K562 (cell line): ENCODE results near the gene ABCD3. TPM values are rescaled to one million over a fixed set of nuclear protein-coding genes. Genes with fewer than 3 reads are reported as not detected.

Experiments
- ATAC-seq: fragments of 200-7000 bp; cut with Tn5 transposase; 3 replicates; pipeline ENCODE4 v1.9.1; 2020; ENCODE audit warnings: moderate library complexity
- BruUV-seq: library from RNA; stranded (reverse); fragments of 400-500 nt; replicated peaks from 2 replicates; lab custom pipeline; 2021; lab: Mats Ljungman, UMichigan
- CTCF ChIA-PET: fragments of 300-600 bp; formaldehyde crosslinking; extraction: SDS; loops from one replicate; lab custom pipeline; 2021; ENCODE audit warnings: low intra/inter-chr PET ratio; lab: Yijun Ruan, JAX
- POLR2A ChIA-PET: fragments of 300-600, 350-650 bp; sonication (Branson Sonifier 250); formaldehyde crosslinking; extraction: SDS; loops from one replicate; lab custom pipeline; 2021; ENCODE audit warnings: antibody characterized with exemption, inconsistent platforms; lab: Yijun Ruan, JAX
- DNase-seq, 4 experiments: peaks; one replicate each; pipeline versions ENCODE4 v3.0.0 to v3.0.0-alpha.2; 2011 to 2018; ENCODE audit warnings: low spot score in 3 of 4, mixed read lengths in 3 of 4; ENCODE audit errors: extremely low read depth in 1 of 4
- FAIRE-seq: peaks from 2 replicates; lab custom pipeline; 2011; peaks lifted over from hg19 to GRCh38; lab: Jason Lieb, UNC
- H2AFZ ChIP-seq: 2 replicates; pipeline ENCODE4 v1.6.0; 2011; ENCODE audit warnings: low read depth, low read length, control low read depth, inconsistent platforms
- H3K27ac ChIP-seq: fragments of 200-600 bp; 3 replicates; pipeline ENCODE4 v1.8.0; 2011; ENCODE audit warnings: low read depth, mild to moderate bottlenecking, control low read depth, inconsistent platforms, low read length, moderate library complexity, mixed read lengths; ENCODE audit errors: extremely low read depth
- H3K27me3 ChIP-seq, 2 experiments: fragments of 300-600 bp in 1 of 2; 2 replicates in 1 of 2; 3 replicates in 1 of 2; pipeline versions ENCODE4 v1.6.0 to v1.8.0; 2011; ENCODE audit warnings: inconsistent platforms in 2 of 2, low read length in 2 of 2, mild to moderate bottlenecking in 1 of 2, mixed read lengths in 1 of 2, moderate library complexity in 1 of 2; ENCODE audit not compliant: control insufficient read depth in 2 of 2, insufficient read depth in 2 of 2
- H3K36me3 ChIP-seq: fragments of 300-600 bp; 3 replicates; pipeline ENCODE4 v1.8.0; 2011; ENCODE audit warnings: mild to moderate bottlenecking, low read length, inconsistent platforms; ENCODE audit not compliant: control insufficient read depth, insufficient read depth
- H3K4me1 ChIP-seq, 2 experiments: fragments of 200-600 bp in 1 of 2; replicated peaks in 1 of 2; 2 replicates in 1 of 2; 3 replicates in 1 of 2; pipeline versions ENCODE4 v1.5.1 to v1.8.0; 2011; ENCODE audit warnings: inconsistent platforms in 2 of 2, low read length in 2 of 2, mild to moderate bottlenecking in 1 of 2, mixed read lengths in 1 of 2, moderate library complexity in 1 of 2; ENCODE audit not compliant: control insufficient read depth in 2 of 2, insufficient read depth in 2 of 2
- H3K4me2 ChIP-seq: 2 replicates; pipeline ENCODE4 v1.6.1; 2011; ENCODE audit warnings: low read length, control low read depth, inconsistent platforms, mixed read lengths; ENCODE audit not compliant: insufficient read depth
- H3K4me3 ChIP-seq: fragments of 200-600 bp; sonication (generic), shearing (Covaris generic); 2 replicates; pipeline ENCODE4 v1.5.1; 2016; ENCODE audit warnings: control low read depth, inconsistent platforms
- H3K79me2 ChIP-seq: fragments of 200-600 bp; 3 replicates; pipeline ENCODE4 v1.8.0; 2011; ENCODE audit warnings: low read length, inconsistent platforms; ENCODE audit not compliant: control insufficient read depth, insufficient read depth
- H3K9ac ChIP-seq, 2 experiments: 2 replicates each; pipeline versions ENCODE4 v1.6.0 to v1.6.1; 2011; ENCODE audit warnings: low read depth in 2 of 2, low read length in 2 of 2, control low read depth in 1 of 2, inconsistent platforms in 1 of 2, mild to moderate bottlenecking in 1 of 2, mixed read lengths in 1 of 2; ENCODE audit not compliant: insufficient read depth in 1 of 2
- H3K9me1 ChIP-seq: one replicate; pipeline ENCODE4 v1.6.0; 2011; ENCODE audit warnings: inconsistent platforms, mild to moderate bottlenecking, low read length, moderate library complexity; ENCODE audit not compliant: control insufficient read depth, insufficient read depth
- H3K9me3 ChIP-seq: replicated peaks from 2 replicates; pipeline ENCODE4 v1.5.1; 2011; ENCODE audit warnings: low read depth, low read length, inconsistent platforms; ENCODE audit not compliant: control insufficient read depth, insufficient read depth
- H4K20me1 ChIP-seq: replicated peaks from 2 replicates; pipeline ENCODE4 v1.6.1; 2011; ENCODE audit warnings: low read length, inconsistent platforms, mixed read lengths; ENCODE audit not compliant: control insufficient read depth, insufficient read depth
- CBX2 ChIP-seq: fragments of 200-600 bp; sonication (generic); IDR thresholded peaks from one replicate; pipeline ENCODE4 v1.6.1; 2012; ENCODE audit warnings: mild to moderate bottlenecking, low read length, inconsistent platforms; ENCODE audit not compliant: insufficient read depth, poor library complexity, severe bottlenecking
- ESRRA ChIP-seq: fragments of 450-650 bp; IDR thresholded peaks from 2 replicates; pipeline ENCODE4 v1.6.1; 2014; ENCODE audit warnings: low read depth, mild to moderate bottlenecking, moderate library complexity, borderline replicate concordance
- HIVEP1 ChIP-seq: fragments of 250-450 bp; sonication (Bioruptor Pico); IDR thresholded peaks from 2 replicates; pipeline ENCODE4 v1.4.0; 2020; ENCODE audit warnings: mild to moderate bottlenecking
- NR2F6 ChIP-seq: fragments of 450-650 bp; formaldehyde crosslinking; IDR thresholded peaks from 2 replicates; pipeline ENCODE4 v1.4.0; 2020; ENCODE audit warnings: mild to moderate bottlenecking
- SNIP1 ChIP-seq: fragments of 450-650 bp; IDR thresholded peaks from 2 replicates; pipeline ENCODE4 v1.7.1; 2017; ENCODE audit warnings: low read depth, mild to moderate bottlenecking
- TGIF2 ChIP-seq: sonication (generic); formaldehyde crosslinking; IDR thresholded peaks from 2 replicates; pipeline ENCODE4 v1.8.1; 2022; ENCODE audit warnings: mild to moderate bottlenecking, missing genetic modification reagents, moderate library complexity
- ZKSCAN8 ChIP-seq: fragments of 200-800 bp; sonication (Bioruptor generic); IDR thresholded peaks from 2 replicates; pipeline ENCODE4 v1.6.1; 2016; ENCODE audit warnings: missing genetic modification characterization, missing compliant biosample characterization
- ZNF449 ChIP-seq: fragments of 250-450 bp; sonication (Bioruptor Pico); IDR thresholded peaks from 2 replicates; pipeline ENCODE4 v1.8.0; 2022; ENCODE audit warnings: moderate library complexity, mild to moderate bottlenecking, inconsistent platforms
- ZNF57 ChIP-seq: fragments of 450-650 bp; formaldehyde crosslinking; IDR thresholded peaks from 2 replicates; pipeline ENCODE4 v1.4.0; 2020; ENCODE audit warnings: mild to moderate bottlenecking, moderate library complexity
- WGBS: fragments of 100-300 bp; shearing (Covaris generic); methylation state at CpG from one replicate; pipeline ENCODE4 v1.1.6; 2016; ENCODE audit warnings: low coverage, mixed read lengths; ENCODE audit not compliant: insufficient coverage; ENCODE audit errors: missing lambda C conversion rate; 5-methylcytosine and 5-hydroxymethylcytosine counted together
- in situ Hi-C: fragments of 300-500 bp; cut with MboI; formaldehyde crosslinking; loops from 4 replicates; pipeline ENCODE4 v1.15.0; 2018; ENCODE audit warnings: inconsistent platforms, mixed read lengths
- intact Hi-C: fragments of 100-400 bp; cut with micrococcal nuclease; formaldehyde crosslinking; loops from 2 replicates; pipeline ENCODE4 v1.14.2; 2022
- polyA plus RNA-seq, 8 experiments: library from polyadenylated mRNA; depleted of rRNA in 4 of 8; stranded (reverse) in 5 of 8; unstranded in 3 of 8; fragments of >200 nt; fragmentation: Nextera tagmentation in 2 of 8; fragmentation: Illumina TruSeq in 1 of 8; extraction: Ambion mirVana in 2 of 8; extraction: Trizol in 1 of 8; gene quantifications; 2 replicates each; pipeline versions ENCODE4 v1.2.1 to v1.2.3, GENCODE V29; 2011 to 2014; ENCODE audit warnings: inconsistent platforms in 1 of 8, missing spikeins in 1 of 8
- total RNA-seq, 7 experiments: library from RNA; depleted of rRNA in 6 of 7; stranded (reverse); fragments of >200 nt in 6 of 7; fragmentation: Illumina TruSeq in 2 of 7; extraction: Trizol in 2 of 7; gene quantifications; 2 replicates each; pipeline versions ENCODE4 v1.2.1 to v1.2.3, GENCODE V29; 2011 to 2021; ENCODE audit warnings: low replicate concordance in 1 of 7

ABCD3 gene
- total and polyA plus RNA-seq, 9 of the 15 experiments (the other 6 are each of a cell fraction or from before 2014, with no cell fraction given) = 11.0 to 30.7 (median 15.5) TPM

GRCh38 chr1:94399453-94399852 is 18.7 kb upstream of the ABCD3 start:
- no TSS peak for BruUV-seq
- ChIA-PET CTCF (no interaction called here), POLR2A (no interaction called here)
- ATAC-seq (no peak), FAIRE-seq (no peak), DNase-seq (no peak)
- in situ Hi-C loops = no loop called here
- Histone ChIP-seq H3K9ac (no peak overlapping the region), H3K4me2 (no peak overlapping the region), H3K36me3 (no peaks in the 10 kb centered on the region), H3K27ac (no peak overlapping the region), H3K9me1 (no peaks in the 10 kb centered on the region), H3K27me3 (peaks cover 4 to 12% of the 10 kb centered on the region in 2 experiments; a peak in 3 of 5 replicates), H3K4me1 (no peaks in the 10 kb centered on the region), H3K4me3 (no peak overlapping the region), H2AFZ (no peak overlapping the region), H4K20me1 (no peaks in the 10 kb centered on the region), H3K9me3 (no peaks in the 10 kb centered on the region), H3K79me2 (no peaks in the 10 kb centered on the region)
- WGBS = 1% methylated on average over 3 of the region's 3 CpGs
- TF ChIP-seq ZKSCAN8 (CRISPR knock-in tag) (no peak), ZNF57 (no peak), NR2F6 (CRISPR knock-in tag) (no peak), SNIP1 (no peak)
- intact Hi-C loops = no loop called here

- Histone ChIP-seq H3K9me3 (no peaks in the 10 kb centered on the region), H3K9me1 (no peaks in the 10 kb centered on the region), H3K79me2 (no peaks in the 10 kb centered on the region), H4K20me1 (no peaks in the 10 kb centered on the region), H3K36me3 (no peaks in the 10 kb centered on the region), H3K4me3 (no peak overlapping the region), H3K4me2 (no peak overlapping the region), H3K27ac (no peak overlapping the region), H2AFZ (no peak overlapping the region), H3K4me1 (no peaks in the 10 kb centered on the region), H3K9ac (no peak overlapping the region), H3K27me3 (peaks cover 4 to 12% of the 10 kb centered on the region in 2 experiments; a peak in 4 of 5 replicates)
- no TSS peak for BruUV-seq
- no peak for DNase-seq
- ChIA-PET CTCF (no interaction called here), POLR2A (no interaction called here)
- no peak for ATAC-seq
- no peak for FAIRE-seq
- in situ Hi-C loops = no loop called here
- no peak for TF ChIP-seq ESRRA
- no peak for TF ChIP-seq HIVEP1
- no peak for TF ChIP-seq ZNF449
- TF ChIP-seq CBX2 = no peak
- no peak for TF ChIP-seq TGIF2 (CRISPR knock-in tag)
- no peak for TF ChIP-seq ZNF57
- 4% methylated on average over 4 of the region's 4 CpGs for WGBS
- intact Hi-C loops = no loop called here
These were observed 17.0 kb upstream of the ABCD3 start for GRCh38 chr1:94401206-94401605.
